PFSK-1 (cell line): ENCODE data around the gene COL18A1.

ENCODE experiments used
- FOXP2 ChIP-seq: optimal IDR thresholded peaks from 2 replicates; pipeline ENCODE3; 2011; ENCODE audit warnings: borderline replicate concordance, control low read depth, inconsistent platforms; ENCODE audit not compliant: insufficient read depth; ENCODE audit errors: extremely low read length, extremely low read depth
- POLR2AphosphoS5 ChIP-seq: IDR thresholded peaks from 2 replicates; pipeline ENCODE4 v1.6.1; 2012; ENCODE audit warnings: low read depth, mild to moderate bottlenecking, control low read depth, low read length, moderate library complexity
- SIN3A ChIP-seq: IDR thresholded peaks from 2 replicates; pipeline ENCODE4 v1.6.1; 2012; ENCODE audit warnings: mild to moderate bottlenecking, low read length, moderate library complexity, borderline replicate concordance; ENCODE audit not compliant: insufficient read depth
- TAF1 ChIP-seq: IDR thresholded peaks from 2 replicates; pipeline ENCODE4 v1.6.1; 2012; ENCODE audit warnings: low read length, control low read depth, borderline replicate concordance; ENCODE audit not compliant: insufficient read depth
- TF ChIP-seq, protein P1 (sequence below), 2 experiments: IDR thresholded peaks; 2 replicates each; pipeline versions ENCODE4 v1.6.1 to v1.8.0; 2011 to 2012; ENCODE audit warnings: low read depth in 2 of 2, low read length in 2 of 2, control low read depth in 1 of 2, inconsistent platforms in 1 of 2, mild to moderate bottlenecking in 1 of 2, moderate library complexity in 1 of 2; ENCODE audit not compliant: insufficient read depth in 1 of 2

Gene COL18A1

DNA sequence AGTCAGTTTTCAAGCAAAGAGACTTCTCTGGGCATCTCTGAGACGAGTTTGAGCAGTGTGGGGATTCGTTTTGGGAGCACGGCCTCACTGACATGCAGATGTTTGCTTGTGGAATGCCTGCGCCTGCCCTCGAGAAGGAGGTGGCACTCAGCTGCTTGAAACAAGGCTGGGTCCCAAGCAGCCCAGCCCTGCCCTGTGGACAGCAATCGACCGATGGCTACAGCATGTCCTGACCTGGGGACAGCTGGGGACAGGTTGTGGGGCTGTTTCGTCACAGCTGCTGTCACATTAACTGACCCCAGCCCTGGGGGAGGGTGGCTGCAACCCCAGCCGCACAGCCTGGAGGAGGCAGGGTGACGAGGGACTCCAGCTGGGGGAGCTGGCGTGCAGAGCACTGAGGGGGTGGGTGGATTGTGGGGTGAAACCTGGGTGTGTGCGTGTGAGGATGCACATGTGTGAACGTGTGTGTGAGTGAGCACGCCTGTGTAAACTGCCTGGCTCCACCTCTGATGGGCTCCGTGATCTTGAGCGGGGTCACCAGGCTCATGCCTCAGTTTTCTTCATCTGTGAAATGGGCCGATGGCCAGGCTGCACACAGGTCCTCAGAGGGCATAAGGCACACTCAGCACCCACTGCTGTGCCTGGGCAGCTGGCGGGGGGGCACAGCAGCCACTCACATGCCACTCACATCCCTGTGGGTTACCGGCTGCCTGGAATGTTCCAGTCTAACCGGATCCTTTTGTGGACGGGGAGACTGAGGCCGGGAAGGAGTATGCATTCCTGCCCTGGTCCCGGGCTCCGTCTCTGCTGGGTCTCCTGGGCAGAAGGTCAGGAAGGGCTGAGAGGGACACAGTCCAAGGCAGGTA lies 49.3 kb downstream of the COL18A1 start:
- TF ChIP-seq POLR2AphosphoS5 (no peak), TAF1 (no peak), SIN3A (no peak), FOXP2 (no peak)
- TF ChIP-seq, protein P1, sequence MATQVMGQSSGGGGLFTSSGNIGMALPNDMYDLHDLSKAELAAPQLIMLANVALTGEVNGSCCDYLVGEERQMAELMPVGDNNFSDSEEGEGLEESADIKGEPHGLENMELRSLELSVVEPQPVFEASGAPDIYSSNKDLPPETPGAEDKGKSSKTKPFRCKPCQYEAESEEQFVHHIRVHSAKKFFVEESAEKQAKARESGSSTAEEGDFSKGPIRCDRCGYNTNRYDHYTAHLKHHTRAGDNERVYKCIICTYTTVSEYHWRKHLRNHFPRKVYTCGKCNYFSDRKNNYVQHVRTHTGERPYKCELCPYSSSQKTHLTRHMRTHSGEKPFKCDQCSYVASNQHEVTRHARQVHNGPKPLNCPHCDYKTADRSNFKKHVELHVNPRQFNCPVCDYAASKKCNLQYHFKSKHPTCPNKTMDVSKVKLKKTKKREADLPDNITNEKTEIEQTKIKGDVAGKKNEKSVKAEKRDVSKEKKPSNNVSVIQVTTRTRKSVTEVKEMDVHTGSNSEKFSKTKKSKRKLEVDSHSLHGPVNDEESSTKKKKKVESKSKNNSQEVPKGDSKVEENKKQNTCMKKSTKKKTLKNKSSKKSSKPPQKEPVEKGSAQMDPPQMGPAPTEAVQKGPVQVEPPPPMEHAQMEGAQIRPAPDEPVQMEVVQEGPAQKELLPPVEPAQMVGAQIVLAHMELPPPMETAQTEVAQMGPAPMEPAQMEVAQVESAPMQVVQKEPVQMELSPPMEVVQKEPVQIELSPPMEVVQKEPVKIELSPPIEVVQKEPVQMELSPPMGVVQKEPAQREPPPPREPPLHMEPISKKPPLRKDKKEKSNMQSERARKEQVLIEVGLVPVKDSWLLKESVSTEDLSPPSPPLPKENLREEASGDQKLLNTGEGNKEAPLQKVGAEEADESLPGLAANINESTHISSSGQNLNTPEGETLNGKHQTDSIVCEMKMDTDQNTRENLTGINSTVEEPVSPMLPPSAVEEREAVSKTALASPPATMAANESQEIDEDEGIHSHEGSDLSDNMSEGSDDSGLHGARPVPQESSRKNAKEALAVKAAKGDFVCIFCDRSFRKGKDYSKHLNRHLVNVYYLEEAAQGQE (IDR thresholded peaks at IDR 0.05; ENCODE audit: insufficient read depth in 1 of 2, low read depth in 2 of 2, low read length in 2 of 2), result no peak

- TF ChIP-seq FOXP2, result peak; percentile 55
- TF ChIP-seq, protein P1 (IDR thresholded peaks at IDR 0.05; ENCODE audit: insufficient read depth in 1 of 2, low read depth in 2 of 2, low read length in 2 of 2), result no peak
Measured at GRCh38 chr21:45454926-45455673, 50.1 kb downstream of the COL18A1 start.

DNA sequence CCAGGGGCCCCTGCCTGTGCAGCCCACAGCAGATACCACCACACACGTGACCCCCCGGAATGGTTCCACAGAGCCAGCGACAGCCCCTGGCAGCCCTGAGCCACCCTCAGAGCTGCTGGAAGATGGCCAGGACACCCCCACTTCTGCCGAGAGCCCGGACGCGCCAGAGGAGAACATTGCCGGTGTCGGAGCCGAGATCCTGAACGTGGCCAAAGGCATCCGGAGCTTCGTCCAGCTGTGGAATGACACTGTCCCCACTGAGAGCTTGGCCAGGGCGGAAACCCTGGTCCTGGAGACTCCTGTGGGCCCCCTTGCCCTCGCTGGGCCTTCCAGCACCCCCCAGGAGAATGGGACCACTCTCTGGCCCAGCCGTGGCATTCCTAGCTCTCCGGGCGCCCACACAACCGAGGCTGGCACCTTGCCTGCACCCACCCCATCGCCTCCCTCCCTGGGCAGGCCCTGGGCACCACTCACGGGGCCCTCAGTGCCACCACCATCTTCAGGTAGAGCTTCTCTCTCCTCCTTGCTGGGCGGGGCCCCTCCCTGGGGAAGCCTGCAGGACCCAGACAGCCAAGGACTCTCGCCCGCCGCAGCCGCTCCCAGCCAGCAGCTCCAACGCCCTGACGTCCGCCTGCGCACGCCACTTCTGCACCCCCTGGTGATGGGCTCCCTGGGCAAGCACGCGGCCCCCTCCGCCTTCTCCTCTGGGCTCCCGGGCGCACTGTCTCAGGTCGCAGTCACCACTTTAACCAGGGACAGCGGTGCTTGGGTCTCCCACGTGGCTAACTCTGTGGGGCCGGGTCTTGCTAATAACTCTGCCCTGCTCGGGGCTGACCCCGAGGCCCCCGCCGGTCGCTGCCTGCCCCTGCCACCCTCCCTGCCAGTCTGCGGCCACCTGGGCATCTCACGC lies 51.0 kb downstream of the COL18A1 start:
- TF ChIP-seq FOXP2 (no peak), TAF1 (no peak), POLR2AphosphoS5 (no peak), SIN3A (no peak)
- TF ChIP-seq, protein P1 (IDR thresholded peaks at IDR 0.05; ENCODE audit: insufficient read depth in 1 of 2, low read depth in 2 of 2, low read length in 2 of 2), result no peak

DNA sequence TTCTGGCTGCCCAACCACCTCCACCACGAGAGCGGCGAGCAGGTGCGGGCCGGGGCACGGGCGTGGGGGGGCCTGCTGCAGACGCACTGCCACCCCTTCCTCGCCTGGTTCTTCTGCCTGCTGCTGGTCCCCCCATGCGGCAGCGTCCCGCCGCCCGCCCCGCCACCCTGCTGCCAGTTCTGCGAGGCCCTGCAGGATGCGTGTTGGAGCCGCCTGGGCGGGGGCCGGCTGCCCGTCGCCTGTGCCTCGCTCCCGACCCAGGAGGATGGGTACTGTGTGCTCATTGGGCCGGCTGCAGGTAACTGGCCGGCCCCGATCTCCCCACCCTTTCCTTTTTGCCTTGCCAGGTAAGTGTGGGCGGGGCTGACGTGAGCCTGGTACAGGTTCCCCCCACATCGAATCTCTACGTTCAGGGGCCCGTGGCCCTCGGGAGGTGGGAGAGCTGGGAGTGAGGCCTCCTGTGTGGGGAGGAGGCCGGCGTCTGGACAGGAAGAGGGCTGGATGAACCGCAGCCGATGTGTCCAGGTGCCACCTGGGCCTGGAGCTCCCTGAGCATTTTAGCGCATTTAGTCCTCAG lies 51.7 kb downstream of the COL18A1 start:
- TF ChIP-seq FOXP2 (no peak), SIN3A (no peak), TAF1 (no peak), POLR2AphosphoS5 (no peak)
- TF ChIP-seq, protein P1 (IDR thresholded peaks at IDR 0.05; ENCODE audit: insufficient read depth in 1 of 2, low read depth in 2 of 2, low read length in 2 of 2), result no peak
